Measurements from ENCODE around the gene DNAJC17.

Gene DNAJC17

GRCh38 chr15:40766906-40767837 is 40.1 kb downstream of the DNAJC17 start:
- no peak for DNase-seq (ENCODE audit: low spot score)

- DNase-seq (ENCODE audit: low spot score): no peak
Measured at GRCh38 chr15:40766194-40766815, 41.0 kb downstream of the DNAJC17 start.

- no peak for DNase-seq (ENCODE audit: low spot score)
Measured at GRCh38 chr15:40764629-40765103, 42.6 kb downstream of the DNAJC17 start.

GRCh38 chr15:40763801-40764628 is 43.3 kb downstream of the DNAJC17 start, which contains the start of gene GCHFR:
Gene GCHFR (plus strand): TSS chr15:40764068. CDS start chr15:40764181, 113 bp downstream.
- DNase-seq (ENCODE audit: low spot score): no peak

- DNase-seq (ENCODE audit: low spot score): no peak
Measured at GRCh38 chr15:40762919-40763800, 44.1 kb downstream of the DNAJC17 start.

- DNase-seq (ENCODE audit: low spot score): no peak
Measured at GRCh38 chr15:40759961-40760360, 47.3 kb downstream of the DNAJC17 start.

GRCh38 chr15:40756938-40757337 is 50.3 kb downstream of the DNAJC17 start:
- no peak for DNase-seq (ENCODE audit: low spot score)

GRCh38 chr15:40755812-40756208 is 51.5 kb downstream of the DNAJC17 start:
- DNase-seq (ENCODE audit: low spot score): no peak

- DNase-seq (ENCODE audit: low spot score): peak; percentile 91
Measured at GRCh38 chr15:40754883-40755811, 52.1 kb downstream of the DNAJC17 start, which contains the start of gene RMDN3. Gene RMDN3 (minus strand): TSS chr15:40755254. CDS start chr15:40754783, 471 bp downstream.

GRCh38 chr15:40754574-40754882 is 52.7 kb downstream of the DNAJC17 start:
- no peak for DNase-seq (ENCODE audit: low spot score)

- no peak for DNase-seq (ENCODE audit: low spot score)
Measured at GRCh38 chr15:40751745-40752144, 55.5 kb downstream of the DNAJC17 start.

GRCh38 chr15:40750885-40751284 is 56.4 kb downstream of the DNAJC17 start:
- DNase-seq (ENCODE audit: low spot score): no peak

- no peak for DNase-seq (ENCODE audit: low spot score)
Measured at GRCh38 chr15:40749151-40749630, 58.1 kb downstream of the DNAJC17 start.

GRCh38 chr15:40747685-40748631 is 59.3 kb downstream of the DNAJC17 start:
- DNase-seq (ENCODE audit: low spot score): no peak

- no peak for DNase-seq (ENCODE audit: low spot score)
Measured at GRCh38 chr15:40746916-40747418, 60.3 kb downstream of the DNAJC17 start.

GRCh38 chr15:40744815-40745152 is 62.5 kb downstream of the DNAJC17 start:
- DNase-seq (ENCODE audit: low spot score): no peak

GRCh38 chr15:40743921-40744814 is 63.1 kb downstream of the DNAJC17 start:
- DNase-seq (ENCODE audit: low spot score): no peak

- no peak for DNase-seq (ENCODE audit: low spot score)
Measured at GRCh38 chr15:40743485-40743901, 63.8 kb downstream of the DNAJC17 start.

Measured in pons (tissue), 1 donor.